Stimulated activated CD4-positive, alpha-beta T cell treated with anti-CD3 and anti-CD28 coated beads, Interleukin-12 subunit alpha, Interleukin-12 subunit beta, amount 100 ng/mL, for 4 hours (primary cell): ENCODE measurements around the gene PLCH1.

Source experiments
- DNase-seq: peaks from one replicate; pipeline ENCODE4 v3.0.0-alpha.2; 2020

PLCH1 gene

DNA sequence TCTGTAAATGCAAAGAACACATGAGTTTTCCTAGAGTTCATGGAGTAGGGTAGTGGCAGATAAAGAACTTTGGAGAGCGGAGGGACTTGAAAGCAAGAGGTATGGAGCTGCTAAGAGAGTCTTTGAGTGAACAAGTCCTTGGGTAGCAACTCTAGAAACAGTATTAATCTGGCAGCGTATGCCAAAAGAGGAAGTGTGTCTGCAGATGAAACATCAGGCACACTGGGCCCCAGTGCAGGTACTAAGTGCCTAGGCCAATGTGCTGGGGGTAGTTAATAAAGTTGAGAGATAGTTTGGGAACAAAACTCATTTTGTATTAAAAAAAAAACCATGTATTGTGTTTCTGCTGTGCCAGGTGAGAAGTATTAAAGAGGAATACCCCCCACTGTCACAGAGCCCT lies 228.4 kb downstream of the PLCH1 start:
- no peak for DNase-seq

GRCh38 chr3:155512867-155513261 lies 232.0 kb downstream of the PLCH1 start:
- DNase-seq: no peak

DNA sequence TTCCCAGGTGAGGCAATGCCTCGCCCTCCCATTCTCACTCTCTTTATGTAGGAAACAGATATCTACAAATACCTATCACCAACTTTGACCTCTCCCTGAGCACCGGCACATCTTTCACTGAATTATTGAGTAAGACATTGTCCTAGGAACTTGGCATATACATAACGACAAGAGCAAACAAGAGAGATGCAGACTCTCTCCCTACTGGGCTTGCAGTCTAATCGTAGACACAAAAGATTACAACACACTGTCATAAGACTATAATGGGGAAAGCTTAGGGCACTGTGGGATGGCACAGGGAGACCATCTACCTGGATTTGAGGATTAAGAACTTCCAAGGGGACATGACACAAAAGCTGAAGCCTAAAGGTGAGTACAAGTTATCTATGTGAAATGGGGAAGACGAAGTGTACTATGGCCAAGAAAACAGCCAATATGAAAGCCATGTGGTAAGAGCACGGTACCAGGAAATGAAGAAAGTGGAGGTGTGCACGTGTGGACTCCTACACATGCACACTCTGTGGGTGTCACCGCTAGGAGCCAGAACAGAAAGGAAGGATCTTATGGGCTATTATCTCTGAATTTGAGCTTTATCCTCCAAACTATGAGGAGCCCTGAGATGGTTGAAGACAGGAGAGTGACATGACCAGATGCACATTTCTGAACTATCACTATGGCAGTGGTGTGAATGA lies 232.6 kb downstream of the PLCH1 start:
- DNase-seq: no peak

DNA sequence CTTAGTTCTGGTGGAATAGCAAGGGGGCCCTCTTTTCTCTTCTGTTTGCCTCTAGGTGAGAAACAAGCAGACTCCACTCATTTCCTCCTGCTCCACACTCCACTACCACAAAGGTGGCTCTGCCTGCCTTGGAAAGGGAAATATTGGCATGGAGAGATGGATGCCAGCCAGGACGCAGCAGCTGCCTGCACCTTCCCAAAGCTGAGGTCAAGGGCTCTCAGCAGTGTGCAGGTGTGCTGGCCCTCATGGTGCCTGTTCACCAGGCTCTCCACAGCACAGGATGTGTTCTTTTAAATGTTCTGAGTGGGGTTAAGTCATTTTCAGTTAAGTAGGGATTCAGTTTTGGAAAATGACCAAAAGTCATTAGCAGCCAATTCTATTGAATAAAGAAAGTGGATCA lies 240.2 kb downstream of the PLCH1 start:
- no peak for DNase-seq

DNA sequence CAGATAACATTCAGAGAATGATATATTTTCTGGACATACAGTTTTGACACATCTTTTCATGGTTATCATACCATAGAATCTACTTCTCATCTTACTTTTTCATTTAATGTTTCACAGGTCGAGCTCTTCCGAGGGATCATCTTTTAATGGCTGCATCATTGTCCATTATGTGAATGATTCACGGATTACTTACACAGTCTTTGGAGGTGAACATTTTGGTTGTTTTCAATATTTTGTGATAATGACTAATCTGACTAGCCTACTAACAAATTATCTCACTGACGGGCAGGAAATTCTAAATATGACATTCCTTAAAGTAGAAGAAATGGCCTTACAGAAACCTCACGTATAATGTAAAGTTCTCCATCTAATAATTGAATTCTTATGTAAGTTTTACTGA lies 242.2 kb downstream of the PLCH1 start:
- DNase-seq: no peak

GRCh38 chr3:155500194-155500818 lies 244.6 kb downstream of the PLCH1 start:
- DNase-seq: no peak

DNA sequence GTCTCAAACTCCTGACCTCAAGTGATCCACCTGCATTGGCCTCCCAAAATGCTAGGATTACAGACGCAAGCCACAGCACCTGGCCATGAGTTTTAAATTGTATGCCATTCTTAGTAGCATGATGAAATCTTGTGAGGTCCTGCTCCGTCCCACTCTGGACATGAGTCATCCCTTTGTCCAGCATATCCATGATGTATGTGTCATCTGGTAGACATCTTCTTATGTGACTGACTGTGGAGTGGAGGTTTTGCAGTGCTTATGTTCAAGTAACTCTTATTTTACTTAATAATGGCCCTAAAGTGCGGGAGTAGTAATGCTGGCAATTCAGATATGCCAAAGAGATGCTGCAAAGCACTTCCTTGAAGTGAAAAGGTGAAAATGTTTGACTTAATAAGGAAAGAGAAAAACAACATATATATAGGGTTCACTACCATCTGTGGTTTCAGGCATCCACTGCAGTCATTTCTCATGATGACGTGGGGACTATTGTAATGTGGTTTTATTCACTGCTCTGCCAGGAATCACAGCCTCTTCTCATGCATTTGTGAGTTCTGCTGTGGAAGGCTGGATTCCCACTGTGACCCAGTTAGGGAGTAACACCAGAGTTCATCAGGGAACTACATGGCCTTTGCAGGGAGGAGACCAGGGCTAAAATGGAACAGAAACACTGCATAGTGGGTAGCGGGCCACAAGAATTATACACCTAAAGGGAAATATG lies 246.8 kb downstream of the PLCH1 start:
- no peak for DNase-seq

DNA sequence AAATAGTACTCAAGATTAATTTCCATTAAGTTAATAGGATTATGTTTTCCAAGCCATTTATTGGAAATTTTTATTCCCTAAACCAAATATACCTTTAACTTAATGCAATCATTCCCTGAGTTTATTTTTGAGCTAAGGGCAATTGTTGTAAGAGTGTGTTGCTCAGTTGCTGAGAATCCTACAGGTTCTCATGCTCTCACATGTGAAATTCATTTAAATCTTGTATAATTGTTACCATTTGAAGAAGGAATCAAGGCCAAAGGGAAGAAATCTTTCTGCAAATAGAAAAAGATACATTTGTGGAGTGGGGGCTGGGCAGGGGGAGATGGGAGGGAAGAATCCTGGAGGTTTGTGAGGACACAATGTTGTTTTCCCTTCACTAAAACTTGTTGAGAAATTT lies 248.7 kb downstream of the PLCH1 start:
- no peak for DNase-seq

DNA sequence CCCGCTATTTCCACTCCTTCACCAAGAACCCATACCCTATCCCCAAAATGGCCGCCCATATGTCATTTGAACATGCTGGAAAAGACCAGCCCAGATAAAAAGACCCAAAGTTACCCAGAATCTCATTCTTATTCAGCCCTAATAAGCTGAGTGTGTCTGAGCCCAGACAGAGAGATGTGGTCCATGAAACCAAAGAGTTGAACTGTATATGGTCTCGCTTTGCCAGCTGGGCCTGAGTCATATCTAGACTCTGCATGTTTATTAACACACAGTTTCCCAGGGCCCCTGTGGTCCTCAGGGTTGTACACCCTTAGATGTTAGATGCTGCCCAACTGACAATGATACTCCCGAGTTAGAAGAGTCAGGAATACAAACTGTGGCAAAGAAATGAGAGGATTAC lies 249.5 kb downstream of the PLCH1 start:
- no peak for DNase-seq

DNA sequence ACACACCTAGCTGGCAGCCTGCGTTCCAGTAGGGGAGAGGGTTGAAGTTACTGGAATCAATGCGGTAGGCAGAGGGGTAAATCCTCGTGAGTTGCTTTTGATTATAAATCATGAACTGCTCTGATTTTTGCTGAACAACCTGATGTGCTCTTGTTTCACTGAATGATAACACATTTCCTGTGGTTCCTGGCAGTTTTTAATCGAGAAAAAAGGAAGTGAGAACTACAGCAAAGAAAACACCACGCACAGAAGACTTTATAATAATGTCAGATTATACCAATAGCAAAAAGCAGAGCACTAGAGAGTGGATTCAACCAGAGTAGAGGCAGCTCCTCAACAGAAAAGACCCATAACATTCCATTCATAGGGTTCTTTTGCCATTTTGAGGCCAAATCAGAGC lies 250.5 kb downstream of the PLCH1 start:
- DNase-seq: no peak

- no peak for DNase-seq
These were observed 252.0 kb downstream of the PLCH1 start for GRCh38 chr3:155492841-155493240.

GRCh38 chr3:155491696-155492095 lies 253.2 kb downstream of the PLCH1 start:
- no peak for DNase-seq

DNA sequence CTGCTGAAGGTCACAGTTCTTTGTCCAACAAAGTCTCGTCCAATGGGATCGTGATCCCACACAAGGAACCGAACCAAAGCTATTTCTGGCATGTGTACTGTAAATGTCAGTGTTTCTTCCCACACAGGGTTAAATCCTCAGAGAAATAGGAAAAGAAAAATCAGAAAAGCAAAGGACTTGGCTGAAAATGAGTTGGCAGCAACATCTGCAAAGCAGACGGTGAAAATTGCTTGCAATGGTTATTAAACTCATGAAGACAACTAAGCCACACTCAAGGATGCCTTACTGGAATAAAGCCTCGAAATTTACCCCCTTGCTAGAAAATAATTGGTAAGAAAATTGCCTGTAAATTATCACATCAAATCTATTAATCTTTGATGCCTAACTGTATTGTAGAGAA lies 256.2 kb downstream of the PLCH1 start:
- no peak for DNase-seq

DNA sequence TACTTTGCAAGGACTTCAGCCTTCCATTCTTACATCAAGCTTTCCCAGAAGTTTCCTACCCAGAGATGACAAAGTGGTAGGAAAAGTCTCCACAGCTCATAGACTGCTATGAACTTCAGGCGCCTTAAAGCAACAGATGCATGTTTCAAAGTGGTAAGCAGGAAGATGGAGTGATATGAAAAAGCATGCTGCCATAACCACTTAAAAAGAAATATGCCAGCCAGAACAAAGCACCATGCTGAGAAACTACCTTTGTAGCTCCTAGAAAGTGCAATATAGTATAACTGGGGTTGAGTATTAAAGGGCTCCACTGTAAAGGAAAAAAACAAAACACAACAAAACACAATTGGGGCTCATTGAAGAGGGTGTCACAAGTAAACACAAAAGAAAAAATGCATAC lies 259.0 kb downstream of the PLCH1 start:
- no peak for DNase-seq

DNA sequence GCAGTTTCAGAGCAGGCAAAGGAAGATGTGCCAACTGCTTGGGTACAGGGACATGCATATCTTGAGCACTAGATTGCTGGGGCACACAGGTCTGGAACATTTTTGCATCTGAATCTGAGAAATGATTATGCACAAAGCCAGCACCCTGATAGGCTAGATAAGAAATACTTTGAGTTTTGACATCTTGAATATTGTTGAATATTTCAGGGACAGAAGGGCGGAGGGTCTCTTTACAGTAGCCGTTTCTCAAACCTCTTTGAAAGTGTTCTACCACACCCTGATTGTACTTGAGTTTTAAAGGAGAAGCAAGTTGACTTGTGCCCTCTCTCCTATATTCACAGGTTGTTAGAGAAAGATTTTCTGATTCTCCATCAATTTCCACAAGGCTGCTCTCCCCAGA lies 263.3 kb downstream of the PLCH1 start:
- no peak for DNase-seq

DNA sequence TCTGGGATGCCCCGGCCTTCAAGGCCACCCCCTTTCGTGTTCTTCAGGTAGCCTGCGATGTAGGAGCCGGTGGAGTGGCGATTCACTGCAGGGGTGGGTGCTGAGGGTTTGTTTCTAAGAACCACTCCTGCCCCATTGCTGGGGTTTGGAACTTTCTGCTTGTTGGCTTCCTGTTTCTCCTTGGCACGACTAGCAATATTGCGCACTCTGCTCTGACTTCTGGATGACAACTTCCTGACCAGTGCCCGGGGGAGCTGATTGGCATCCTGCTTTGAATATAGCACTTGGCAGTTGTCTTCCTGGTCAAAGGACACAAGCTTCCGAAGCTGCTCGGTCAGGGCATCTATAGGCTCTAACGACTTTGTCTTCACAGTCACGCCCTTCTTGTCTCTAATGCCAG lies 263.8 kb downstream of the PLCH1 start:
- DNase-seq: no peak

DNA sequence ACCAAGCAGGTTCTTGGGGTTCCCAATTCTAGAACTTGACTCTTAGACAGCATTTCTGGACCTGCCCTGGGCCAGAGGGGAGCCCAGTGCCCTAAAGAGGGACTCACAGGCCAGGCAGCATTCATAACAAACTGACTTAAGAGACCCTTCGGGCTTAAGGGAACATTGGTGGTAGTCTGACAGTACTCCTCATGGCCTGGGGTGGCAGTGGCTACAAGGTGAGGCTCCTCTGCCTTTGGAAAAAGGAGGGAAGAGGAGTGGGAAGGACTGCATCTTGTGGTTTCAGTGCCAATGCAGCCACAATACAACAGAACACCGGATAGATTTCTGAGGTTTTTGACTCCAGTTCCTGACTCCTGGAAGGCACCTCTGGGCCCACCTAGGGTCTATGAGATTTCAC lies 279.2 kb downstream of the PLCH1 start:
- no peak for DNase-seq

GRCh38 chr3:155462672-155463071 lies 282.2 kb downstream of the PLCH1 start:
- DNase-seq: no peak

DNA sequence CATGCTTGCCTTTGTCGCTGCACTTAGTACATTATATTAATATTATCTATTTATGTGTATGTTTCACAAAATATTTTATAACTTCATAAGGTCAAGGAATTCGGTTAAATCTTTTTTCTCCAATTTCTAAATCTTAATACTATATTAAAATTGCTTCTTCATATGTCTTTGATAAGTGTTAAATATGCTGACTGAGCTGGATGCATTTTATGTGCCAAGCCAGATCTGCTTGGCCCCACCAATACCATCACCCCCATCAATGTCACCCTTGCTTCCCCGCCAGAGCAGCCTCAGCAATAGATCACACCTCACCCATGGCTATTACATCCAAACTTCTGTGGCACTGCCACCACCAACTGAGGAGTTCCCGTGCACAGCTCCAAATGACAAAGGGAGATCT lies 287.3 kb downstream of the PLCH1 start:
- no peak for DNase-seq

- no peak for DNase-seq
These were observed 289.1 kb downstream of the PLCH1 start for GRCh38 chr3:155455765-155456164.

DNA sequence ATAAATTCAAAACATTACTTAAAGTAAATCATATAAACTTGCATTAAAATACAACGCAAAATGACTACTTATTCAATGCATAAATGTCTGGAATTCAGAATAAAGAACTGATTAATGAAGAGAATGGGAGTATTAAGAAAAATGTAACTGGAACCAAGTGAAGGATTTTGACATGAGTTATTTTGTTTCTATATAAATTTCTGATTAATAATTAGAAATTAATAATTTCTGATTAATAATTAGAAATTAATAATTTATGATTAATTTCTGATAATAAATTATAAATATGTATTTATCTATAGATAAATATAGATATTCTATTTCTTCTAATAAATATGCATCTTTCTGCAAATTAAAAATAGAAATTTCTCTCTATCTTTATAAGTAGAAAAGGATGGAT lies 291.4 kb downstream of the PLCH1 start:
- DNase-seq: no peak

- no peak for DNase-seq
These were observed 295.1 kb downstream of the PLCH1 start for GRCh38 chr3:155449613-155450267.

DNA sequence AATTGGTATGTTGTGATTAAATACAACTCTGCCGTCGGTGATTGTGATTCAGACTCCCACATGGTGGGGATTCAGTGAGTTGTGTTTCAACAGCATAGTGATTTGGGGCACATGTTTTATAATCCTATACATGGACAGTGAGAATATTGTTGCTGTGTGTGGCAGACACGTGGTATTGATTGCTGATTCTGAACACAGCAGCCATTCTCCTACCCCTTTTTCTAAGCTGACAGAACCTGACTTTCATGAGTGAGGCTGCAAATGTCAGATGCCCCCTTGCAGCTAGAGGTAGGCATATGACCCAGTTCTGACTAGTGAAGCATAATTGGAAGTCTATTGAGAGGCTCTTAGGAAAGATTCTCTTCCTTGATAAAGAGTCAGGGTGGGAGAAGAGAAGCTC lies 296.3 kb downstream of the PLCH1 start:
- no peak for DNase-seq

- DNase-seq: no peak
These were observed 298.5 kb downstream of the PLCH1 start for GRCh38 chr3:155446366-155446765.
